Stimulated activated naive B cell treated with anti-CD40 and anti-IgM and Interleukin-4, amounts not matched to agents 10 μg/mL and 1 μg/mL and 100 μg/mL, for 72 hours (primary cell): ENCODE measurements around the gene TUBA8.
"Not testable (repeated sequence)": the region's sequence is repeated elsewhere in the genome, so short reads cannot be mapped to it uniquely, and the experiment has no call there.

Experiments
- ATAC-seq, 2 donors: fragments of 150-1000 bp; cut with Tn5 transposase; replicated peaks; 2 replicates each; pipeline ENCODE4 v1.10.0; 2021; ENCODE audit warnings: moderate library complexity in 1 of 2
- DNase-seq: peaks from one replicate; pipeline ENCODE4 v3.0.0; 2021
- H3K27ac Mint-ChIP-seq: one replicate; pipeline ENCODE4 v1.8.0; 2022; ENCODE audit warnings: mild to moderate bottlenecking, mixed read lengths
- H3K27me3 Mint-ChIP-seq, 2 donors: one replicate each; pipeline ENCODE4 v1.8.0; 2022; ENCODE audit warnings: mixed read lengths in 2 of 2
- H3K36me3 Mint-ChIP-seq, 2 donors: one replicate each; pipeline ENCODE4 v1.8.0; 2022; ENCODE audit warnings: mixed read lengths in 2 of 2, mild to moderate bottlenecking in 1 of 2
- H3K4me1 Mint-ChIP-seq, 2 donors: one replicate each; pipeline ENCODE4 v1.8.0; 2022; ENCODE audit warnings: mixed read lengths in 2 of 2, mild to moderate bottlenecking in 1 of 2
- H3K4me3 Mint-ChIP-seq, 2 donors: one replicate each; pipeline ENCODE4 v1.8.0; 2022; ENCODE audit warnings: mild to moderate bottlenecking in 2 of 2, mixed read lengths in 2 of 2, moderate library complexity in 1 of 2
- H3K9me3 Mint-ChIP-seq, 2 donors: one replicate each; pipeline ENCODE4 v1.8.0; 2022; ENCODE audit warnings: mixed read lengths in 2 of 2, mild to moderate bottlenecking in 1 of 2

Gene TUBA8

DNA sequence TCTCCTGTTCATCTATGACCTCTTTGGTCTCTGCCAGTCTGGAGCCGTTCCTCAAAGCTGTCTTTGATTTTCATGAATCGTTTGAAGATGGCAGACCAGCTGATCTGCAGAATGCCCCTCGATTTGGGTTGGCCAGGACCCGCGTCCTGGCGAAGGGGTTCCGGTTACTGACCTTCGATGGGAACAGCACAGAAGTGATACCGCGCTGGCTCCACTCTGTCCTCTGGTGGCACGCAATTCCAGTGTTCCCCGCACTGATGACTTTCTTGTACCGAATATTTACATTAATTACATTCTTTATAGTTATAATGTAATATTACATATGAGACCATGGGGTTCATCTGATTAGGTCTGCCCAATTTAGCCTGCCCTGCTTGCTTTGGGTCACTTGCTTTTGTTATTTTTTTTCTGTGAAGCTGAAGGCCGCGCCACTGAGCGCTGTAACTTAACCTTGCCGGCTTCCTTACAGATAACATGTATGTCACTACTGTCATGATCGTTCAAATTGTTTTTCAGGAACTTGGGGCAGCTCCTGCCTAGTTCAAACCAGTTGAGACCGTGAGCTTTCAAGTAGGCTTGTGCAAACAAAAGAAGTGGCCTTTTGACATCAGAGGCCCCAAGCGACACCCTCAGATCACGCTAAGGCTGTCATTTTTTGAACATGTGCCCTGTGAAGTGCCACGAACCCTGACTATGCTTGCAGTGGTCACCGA is 35.2 kb downstream of the TUBA8 start:
- no peak for DNase-seq
- H3K36me3 Mint-ChIP-seq = peaks cover 5 to 6% of the 10 kb centered on the region in 2 donors
- no peak for ATAC-seq
- H3K27ac Mint-ChIP-seq = no peak overlapping the region
- no peaks in the 10 kb centered on the region for H3K27me3 Mint-ChIP-seq
- H3K4me1 Mint-ChIP-seq = peaks cover 3 to 22% of the 10 kb centered on the region in 2 donors
- H3K4me3 Mint-ChIP-seq = no peak overlapping the region
- peaks cover 0 to 2% of the 10 kb centered on the region in 2 donors for H3K9me3 Mint-ChIP-seq

DNA sequence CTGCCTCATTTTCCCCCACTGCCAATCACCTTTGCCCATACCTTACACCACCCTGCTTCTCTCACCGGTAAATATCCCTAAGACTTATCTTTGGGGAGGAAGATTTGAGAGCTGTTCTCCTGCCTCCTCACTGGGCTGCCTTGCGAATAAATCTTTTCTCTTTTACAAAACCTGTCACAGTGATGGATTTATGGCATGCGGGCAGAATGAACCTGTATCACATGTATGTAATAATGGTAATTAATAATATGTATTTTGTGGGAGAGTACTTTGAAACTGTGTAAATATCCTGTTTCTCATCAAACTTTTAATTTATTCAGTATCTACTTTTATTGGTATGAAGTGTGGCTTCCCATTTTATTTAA is 35.8 kb downstream of the TUBA8 start:
- peaks cover 3 to 23% of the 10 kb centered on the region in 2 donors for H3K4me1 Mint-ChIP-seq
- no peak overlapping the region for H3K27ac Mint-ChIP-seq
- peaks cover under 1% of the 10 kb centered on the region in 2 donors for H3K36me3 Mint-ChIP-seq
- no peak for ATAC-seq
- DNase-seq = no peak
- H3K4me3 Mint-ChIP-seq = no peak overlapping the region
- no peaks in the 10 kb centered on the region for H3K27me3 Mint-ChIP-seq
- no peaks in the 10 kb centered on the region for H3K9me3 Mint-ChIP-seq

DNA sequence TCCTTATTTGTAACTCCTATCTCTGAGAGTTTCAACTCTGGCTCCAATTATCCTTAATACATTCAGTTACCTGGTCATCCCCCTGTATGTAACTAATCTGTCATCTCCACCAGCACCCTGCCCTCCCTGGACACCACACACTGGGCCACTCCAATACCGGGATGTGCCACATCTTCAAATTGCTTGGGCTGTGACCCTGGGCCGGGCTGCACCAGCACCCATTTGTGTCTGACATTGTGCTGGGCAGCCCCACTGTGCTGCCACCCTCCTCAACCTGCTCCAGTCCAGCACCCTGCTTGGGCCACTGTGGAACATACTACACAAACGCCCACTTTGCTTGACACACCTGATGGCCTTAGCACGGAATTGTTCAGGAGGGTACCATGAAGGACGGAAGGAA is 37.2 kb downstream of the TUBA8 start:
- Mint-ChIP-seq H3K4me1 (peaks cover 5 to 23% of the 10 kb centered on the region in 2 donors), H3K4me3 (no peak overlapping the region), H3K27ac (peak overlapping the region; percentile 53), H3K9me3 (no peaks in the 10 kb centered on the region), H3K27me3 (no peaks in the 10 kb centered on the region), H3K36me3 (no peaks in the 10 kb centered on the region)
- DNase-seq (no peak), ATAC-seq (no peak)

DNA sequence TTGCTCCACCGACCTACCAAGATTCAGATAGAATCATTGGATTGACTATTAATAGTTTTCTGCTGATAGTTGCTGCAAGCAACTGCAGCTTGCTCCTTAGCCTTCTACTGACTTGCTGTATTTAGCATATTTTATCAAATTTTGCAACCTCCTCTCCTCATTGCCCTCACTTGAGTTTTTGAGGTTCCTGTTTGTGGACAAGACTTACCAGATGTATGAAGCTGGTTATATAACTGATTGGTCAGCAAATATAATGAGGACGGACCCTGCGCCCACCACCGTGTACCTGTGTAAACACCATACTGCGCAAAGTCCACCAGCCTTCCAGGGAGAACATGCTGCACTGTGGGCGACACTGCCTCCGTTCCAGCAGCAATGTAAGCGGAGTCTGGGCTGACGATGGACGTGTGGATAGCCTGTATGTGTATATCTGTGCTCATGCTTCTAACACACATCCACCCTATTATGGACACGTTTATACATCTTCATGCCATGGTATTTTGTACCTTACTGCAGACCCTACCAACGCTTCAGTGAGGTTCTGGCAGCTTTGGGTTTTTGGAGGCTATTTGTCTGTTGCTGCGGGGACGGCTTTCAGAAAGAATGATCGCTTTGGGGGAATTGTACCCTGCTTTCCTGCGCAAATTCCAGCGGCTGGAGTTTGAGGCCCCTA is 37.8 kb downstream of the TUBA8 start:
- ATAC-seq (no peak), DNase-seq (no peak)
- no peak overlapping the region for H3K4me3 Mint-ChIP-seq
- no peaks in the 10 kb centered on the region for H3K27me3 Mint-ChIP-seq
- H3K4me1 Mint-ChIP-seq = peaks cover 5 to 23% of the 10 kb centered on the region in 2 donors
- no peaks in the 10 kb centered on the region for H3K9me3 Mint-ChIP-seq
- no peaks in the 10 kb centered on the region for H3K36me3 Mint-ChIP-seq
- H3K27ac Mint-ChIP-seq = no peak overlapping the region

DNA sequence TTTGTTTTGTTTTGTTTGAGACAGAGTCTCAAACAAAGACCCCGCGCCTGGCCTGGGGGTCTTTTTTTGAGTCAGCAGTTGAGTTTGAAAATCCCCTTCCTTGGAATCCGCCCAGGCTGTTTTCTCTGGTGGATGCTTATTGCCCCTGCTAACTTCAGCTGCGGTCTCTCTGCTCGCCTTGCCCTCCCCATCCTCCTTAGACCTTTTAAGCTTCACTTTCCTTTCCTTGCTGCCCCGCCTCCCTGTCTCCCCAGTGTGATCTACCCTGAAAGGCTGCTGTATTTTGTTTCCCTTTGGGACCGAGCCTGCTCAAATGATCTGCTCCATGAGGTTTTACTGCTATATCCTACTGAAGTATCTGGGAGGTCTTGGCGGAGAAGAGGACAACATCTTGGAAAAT is 41.9 kb downstream of the TUBA8 start:
- peak overlapping the region in 1 of 2 donors; percentile 7 for H3K4me3 Mint-ChIP-seq
- H3K27ac Mint-ChIP-seq = no peak overlapping the region
- ATAC-seq = no peak
- H3K9me3 Mint-ChIP-seq = no peaks in the 10 kb centered on the region
- DNase-seq = no peak
- peaks cover 5 to 23% of the 10 kb centered on the region in 2 donors for H3K4me1 Mint-ChIP-seq
- H3K36me3 Mint-ChIP-seq = peaks cover 0 to 3% of the 10 kb centered on the region in 2 donors
- no peaks in the 10 kb centered on the region for H3K27me3 Mint-ChIP-seq

GRCh38 chr22:18154821-18155390 is 44.3 kb downstream of the TUBA8 start:
- Mint-ChIP-seq H3K36me3 (peaks cover 0 to 3% of the 10 kb centered on the region in 2 donors), H3K9me3 (no peaks in the 10 kb centered on the region), H3K4me1 (peaks cover 2 to 9% of the 10 kb centered on the region in 2 donors), H3K4me3 (no peak overlapping the region), H3K27ac (no peak overlapping the region), H3K27me3 (no peaks in the 10 kb centered on the region)
- no peak for DNase-seq
- no peak for ATAC-seq

DNA sequence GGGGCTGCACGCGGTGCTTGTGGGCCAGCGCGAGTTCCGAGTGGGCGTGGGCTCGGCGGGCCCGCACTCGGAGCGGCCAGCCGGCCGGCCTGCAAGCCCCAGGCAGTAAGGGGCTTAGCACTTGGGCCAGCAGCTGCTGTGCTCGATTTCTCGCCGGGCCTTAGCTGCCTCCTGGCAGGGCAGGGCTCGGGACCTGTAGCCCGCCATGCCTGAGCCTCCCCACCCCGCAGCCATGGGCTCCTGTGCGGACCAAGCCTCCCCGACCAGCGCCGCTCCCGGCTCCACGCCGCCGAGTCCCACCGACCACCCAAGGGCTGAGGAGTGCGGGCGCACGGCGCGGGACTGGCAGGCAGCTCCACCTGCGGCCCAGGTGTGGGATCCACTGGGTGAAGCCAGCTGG is 44.9 kb downstream of the TUBA8 start:
- not testable (repeated sequence) for H3K27ac Mint-ChIP-seq, H3K27me3 Mint-ChIP-seq, DNase-seq, H3K4me3 Mint-ChIP-seq, H3K9me3 Mint-ChIP-seq, H3K36me3 Mint-ChIP-seq, H3K4me1 Mint-ChIP-seq, ATAC-seq

DNA sequence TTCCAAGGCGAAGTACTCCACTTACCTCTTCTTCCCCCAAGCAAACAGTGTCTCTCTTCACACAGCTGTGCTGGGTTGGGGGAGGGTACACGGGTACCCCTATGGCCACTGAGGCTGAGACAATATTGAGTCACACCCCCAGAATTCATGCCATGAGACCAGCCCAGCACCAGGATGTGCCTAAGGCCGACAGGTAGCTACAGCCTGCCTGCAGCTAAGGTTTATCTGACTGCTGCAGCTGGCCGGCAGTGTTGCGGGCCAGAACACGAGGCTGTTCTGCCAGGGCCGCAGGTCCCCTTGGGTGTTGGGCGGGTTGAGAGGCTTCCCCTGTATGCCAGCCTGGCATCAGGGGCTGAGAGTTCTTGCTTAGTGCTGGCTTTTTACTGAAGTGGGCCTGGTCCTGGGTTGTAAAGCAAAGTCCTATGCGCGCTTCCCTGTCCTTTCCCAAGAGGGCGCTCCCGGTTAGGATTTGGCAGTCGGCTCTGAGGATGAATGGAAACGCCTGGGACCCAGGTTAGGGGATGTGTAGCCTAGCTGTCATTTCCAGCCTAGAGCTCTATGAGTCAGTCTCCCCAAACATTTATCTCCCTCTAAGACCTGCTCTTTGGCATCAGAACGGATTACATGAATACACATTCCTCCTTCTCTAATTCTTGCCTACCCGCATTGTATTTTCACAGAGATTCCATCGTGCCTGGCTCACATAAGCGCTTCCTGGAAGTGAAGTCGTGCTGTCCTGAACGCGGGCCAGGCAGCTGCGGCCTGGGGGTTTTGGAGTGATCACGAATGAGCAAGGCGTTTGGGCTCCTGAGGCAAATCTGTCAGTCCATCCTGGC is 46.5 kb downstream of the TUBA8 start:
- H3K4me3 Mint-ChIP-seq = no peak overlapping the region
- H3K4me1 Mint-ChIP-seq = peaks cover 0 to 2% of the 10 kb centered on the region in 2 donors
- peaks cover 0 to 3% of the 10 kb centered on the region in 2 donors for H3K36me3 Mint-ChIP-seq
- peak; percentile 70 to 81 for ATAC-seq
- H3K9me3 Mint-ChIP-seq = no peaks in the 10 kb centered on the region
- H3K27me3 Mint-ChIP-seq = no peaks in the 10 kb centered on the region
- DNase-seq = peak; percentile 17
- H3K27ac Mint-ChIP-seq = no peak overlapping the region

- no peaks in the 10 kb centered on the region for H3K9me3 Mint-ChIP-seq
- peaks cover 0 to 3% of the 10 kb centered on the region in 2 donors for H3K36me3 Mint-ChIP-seq
- H3K27ac Mint-ChIP-seq = no peak overlapping the region
Measured at GRCh38 chr22:18157714-18158028, 47.1 kb downstream of the TUBA8 start.

DNA sequence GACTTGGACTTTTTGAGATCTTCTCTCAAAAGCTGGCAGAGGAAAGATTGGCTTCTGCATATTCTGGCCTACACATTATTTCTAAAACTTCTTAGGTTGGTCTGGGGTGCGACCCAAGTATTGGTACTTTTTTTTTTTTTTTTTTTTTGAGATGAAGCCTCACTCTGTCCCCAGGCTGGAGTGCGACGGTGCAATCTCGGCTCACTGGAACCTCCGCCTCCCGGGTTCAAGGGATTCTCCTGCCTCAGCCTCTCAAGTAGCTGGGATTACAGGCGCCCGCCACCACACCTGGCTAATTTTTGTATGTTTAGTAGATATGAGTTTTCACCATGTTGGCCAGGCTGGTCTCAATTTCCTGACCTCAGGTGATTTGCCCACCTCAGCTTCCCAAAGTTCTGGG is 50.0 kb downstream of the TUBA8 start:
- H3K4me3 Mint-ChIP-seq, H3K9me3 Mint-ChIP-seq, H3K4me1 Mint-ChIP-seq, H3K36me3 Mint-ChIP-seq, ATAC-seq, H3K27me3 Mint-ChIP-seq, DNase-seq, H3K27ac Mint-ChIP-seq: not testable (repeated sequence)

More at GRCh38 chr22:18157714-18158028, 47.1 kb downstream of the TUBA8 start:
- Mint-ChIP-seq H3K4me1 (peaks cover 0 to under 1% of the 10 kb centered on the region in 2 donors), H3K4me3 (no peak overlapping the region), H3K27me3 (no peaks in the 10 kb centered on the region)
- no peak for ATAC-seq
- no peak for DNase-seq

- ATAC-seq = peak; percentile 95 to 97
- not testable (repeated sequence) for H3K27me3 Mint-ChIP-seq
Measured at GRCh38 chr22:18163843-18164242, 53.2 kb downstream of the TUBA8 start.

GRCh38 chr22:18164584-18164983 is 54.0 kb downstream of the TUBA8 start:
- peaks cover 6 to 13% of the 10 kb centered on the region in 2 donors for H3K36me3 Mint-ChIP-seq
- not testable (repeated sequence) for DNase-seq, H3K27me3 Mint-ChIP-seq, H3K27ac Mint-ChIP-seq, H3K9me3 Mint-ChIP-seq, H3K4me3 Mint-ChIP-seq, H3K4me1 Mint-ChIP-seq
- peak; percentile 30 to 45 for ATAC-seq

More at GRCh38 chr22:18163843-18164242, 53.2 kb downstream of the TUBA8 start:
- H3K4me3 Mint-ChIP-seq, H3K9me3 Mint-ChIP-seq, H3K4me1 Mint-ChIP-seq, H3K27ac Mint-ChIP-seq, H3K36me3 Mint-ChIP-seq: not testable (repeated sequence)
- peak; percentile 19 for DNase-seq

DNA sequence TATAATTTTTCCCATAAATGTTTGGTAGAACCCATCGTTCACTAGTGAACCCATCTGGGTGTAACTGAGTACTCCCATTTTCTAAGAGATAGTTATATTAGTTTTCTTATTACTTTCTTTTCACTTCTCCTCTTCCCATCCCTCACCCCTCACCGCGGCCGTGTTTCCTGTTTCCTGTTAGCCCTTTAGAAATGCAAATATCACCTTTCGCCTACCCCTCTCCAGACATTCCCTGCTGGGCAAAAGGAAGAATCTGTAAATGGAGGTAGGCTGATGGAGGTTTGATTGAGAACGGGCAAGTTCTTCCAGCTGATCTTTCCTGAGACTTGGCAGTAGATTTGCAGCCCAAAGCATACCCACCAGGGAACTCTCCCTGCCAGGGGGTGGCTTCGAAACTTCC is 54.7 kb downstream of the TUBA8 start:
- peaks cover 6 to 14% of the 10 kb centered on the region in 2 donors for H3K36me3 Mint-ChIP-seq

GRCh38 chr22:18170284-18170683 is 59.7 kb downstream of the TUBA8 start:
- not testable (repeated sequence) for H3K9me3 Mint-ChIP-seq, ATAC-seq, H3K27ac Mint-ChIP-seq, H3K4me3 Mint-ChIP-seq, DNase-seq, H3K27me3 Mint-ChIP-seq, H3K4me1 Mint-ChIP-seq
- peaks cover 6 to 15% of the 10 kb centered on the region in 2 donors for H3K36me3 Mint-ChIP-seq

More for the DNA sequence above, 54.7 kb downstream of the TUBA8 start:
- H3K27ac Mint-ChIP-seq, DNase-seq, ATAC-seq, H3K4me3 Mint-ChIP-seq, H3K4me1 Mint-ChIP-seq, H3K9me3 Mint-ChIP-seq, H3K27me3 Mint-ChIP-seq: not testable (repeated sequence)
